Measurements from ENCODE around the gene VDR.

Gene VDR

DNA sequence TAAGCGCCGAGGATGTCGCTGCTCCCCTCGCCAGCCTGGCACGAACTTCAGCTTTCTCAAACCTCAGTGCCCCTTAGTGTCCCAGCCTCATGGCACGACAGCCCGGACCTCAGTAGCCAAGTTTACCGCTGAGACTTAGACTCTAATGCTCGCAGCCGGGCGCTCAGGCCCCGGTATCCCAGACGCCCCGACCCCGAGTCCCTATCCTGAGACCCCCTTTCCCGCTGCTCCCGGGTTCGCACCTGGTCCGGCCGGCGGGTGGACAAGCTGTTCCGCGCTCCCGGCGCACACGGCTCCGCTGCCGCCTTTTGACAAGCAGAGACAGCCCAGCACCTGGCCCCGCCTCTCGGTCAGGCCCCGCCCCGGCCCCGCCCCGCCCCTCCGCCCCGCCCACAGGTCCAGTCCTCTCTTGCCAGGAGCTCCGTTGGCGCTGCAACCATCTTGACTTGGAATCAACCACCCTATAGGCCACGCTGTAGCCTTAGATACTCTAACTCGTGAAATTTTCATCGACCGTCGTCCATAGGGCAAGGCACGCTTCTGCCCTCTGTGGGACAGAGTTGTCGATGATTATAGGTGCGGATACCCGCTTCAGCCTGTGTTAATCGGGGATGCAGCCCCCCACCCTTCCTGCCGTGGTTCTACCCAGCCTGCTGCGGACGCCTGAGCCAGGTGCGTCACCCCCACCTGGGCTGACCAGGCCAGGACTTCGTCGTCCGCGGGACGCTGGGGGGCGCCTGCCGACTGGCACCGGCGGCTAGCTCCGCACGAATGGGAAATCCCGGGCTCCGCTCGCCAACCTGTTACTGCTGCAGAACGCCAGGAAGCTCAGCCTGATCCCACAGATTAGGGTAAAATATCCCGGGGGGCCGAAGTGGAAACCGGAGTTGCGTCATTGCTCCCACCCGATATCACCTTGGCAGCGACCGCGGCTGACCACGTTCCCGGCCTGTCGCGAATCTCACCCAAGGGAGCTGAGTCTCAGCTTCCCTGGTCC lies at the start of gene VDR:
Gene VDR, minus strand, starts transcription at position 282 of the 997 bp plus-strand sequence. CDS start 25,881 bp downstream, outside the sequence.
- Histone ChIP-seq H3K4me1 (ENCODE audit: low read length) (peaks cover 24% of the 10 kb centered on the region), H3K4me3 (ENCODE audit: low read length) (peak within 1 kb of the TSS; percentile 78), H4K20me1 (ENCODE audit: insufficient read depth, low read length) (no peaks in the 10 kb centered on the region), H3K79me2 (ENCODE audit: low read length) (no peaks in the 10 kb centered on the region), H3K9ac (ENCODE audit: low read length) (no peak within 1 kb of the TSS), H2AFZ (ENCODE audit: low read depth, low read length) (peak within 1 kb of the TSS; percentile 70; the same call in 1 of the 2 replicates), H3K4me2 (ENCODE audit: low read length) (peak within 1 kb of the TSS; percentile 94), H3K9me3 (ENCODE audit: insufficient read depth, low read length) (no peaks in the 10 kb centered on the region), H3K27me3 (ENCODE audit: low read depth, low read length) (peaks cover 19% of the 10 kb centered on the region; the same call in 1 of the 2 replicates), H3K36me3 (replicated peaks; ENCODE audit: low read depth, low read length) (no peaks in the 10 kb centered on the region), H3K27ac (ENCODE audit: low read length) (no peak within 1 kb of the TSS)
- TF ChIP-seq, protein P1, sequence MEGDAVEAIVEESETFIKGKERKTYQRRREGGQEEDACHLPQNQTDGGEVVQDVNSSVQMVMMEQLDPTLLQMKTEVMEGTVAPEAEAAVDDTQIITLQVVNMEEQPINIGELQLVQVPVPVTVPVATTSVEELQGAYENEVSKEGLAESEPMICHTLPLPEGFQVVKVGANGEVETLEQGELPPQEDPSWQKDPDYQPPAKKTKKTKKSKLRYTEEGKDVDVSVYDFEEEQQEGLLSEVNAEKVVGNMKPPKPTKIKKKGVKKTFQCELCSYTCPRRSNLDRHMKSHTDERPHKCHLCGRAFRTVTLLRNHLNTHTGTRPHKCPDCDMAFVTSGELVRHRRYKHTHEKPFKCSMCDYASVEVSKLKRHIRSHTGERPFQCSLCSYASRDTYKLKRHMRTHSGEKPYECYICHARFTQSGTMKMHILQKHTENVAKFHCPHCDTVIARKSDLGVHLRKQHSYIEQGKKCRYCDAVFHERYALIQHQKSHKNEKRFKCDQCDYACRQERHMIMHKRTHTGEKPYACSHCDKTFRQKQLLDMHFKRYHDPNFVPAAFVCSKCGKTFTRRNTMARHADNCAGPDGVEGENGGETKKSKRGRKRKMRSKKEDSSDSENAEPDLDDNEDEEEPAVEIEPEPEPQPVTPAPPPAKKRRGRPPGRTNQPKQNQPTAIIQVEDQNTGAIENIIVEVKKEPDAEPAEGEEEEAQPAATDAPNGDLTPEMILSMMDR (IDR thresholded peaks at IDR 0.05; ENCODE audit: low read depth, low read length) = peak; percentile 39
- no peak for TF ChIP-seq EZH2phosphoT487 (IDR thresholded peaks at IDR 0.05; ENCODE audit: low read depth)

DNA sequence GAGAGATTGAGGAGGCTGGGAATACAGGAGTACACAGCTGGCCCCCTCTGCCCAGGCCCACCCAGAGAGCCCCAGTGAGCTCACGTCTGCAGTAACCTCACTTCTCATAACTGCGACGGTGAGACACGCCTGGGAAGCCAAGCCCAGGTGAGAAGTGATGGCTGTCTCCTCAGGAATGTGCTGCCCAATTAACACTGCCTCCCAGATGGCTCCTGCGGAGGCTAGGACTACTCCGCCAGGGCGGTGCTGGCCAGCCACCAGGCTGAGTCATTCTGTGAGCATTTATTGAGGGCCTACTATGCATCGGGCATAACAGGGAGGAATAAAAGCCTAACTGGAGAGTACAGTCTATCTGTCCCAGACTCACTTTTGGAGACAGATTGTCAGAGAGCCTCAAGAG lies 49.3 kb upstream of the VDR start:
- 0 out of 2 replicates have a peak, but pooled peaks cover 10% of the 10 kb centered on the region for H3K27me3 ChIP-seq (ENCODE audit: low read depth, low read length)
- no peaks in the 10 kb centered on the region for H3K79me2 ChIP-seq (ENCODE audit: low read length)
- no peaks in the 10 kb centered on the region for H3K4me1 ChIP-seq (ENCODE audit: low read length)
- no peak overlapping the region for H3K9ac ChIP-seq (ENCODE audit: low read length)
- no peak overlapping the region for H2AFZ ChIP-seq (ENCODE audit: low read depth, low read length)
- TF ChIP-seq EZH2phosphoT487 (IDR thresholded peaks at IDR 0.05; ENCODE audit: low read depth) = no peak
- TF ChIP-seq, protein P1 (IDR thresholded peaks at IDR 0.05; ENCODE audit: low read depth, low read length) = no peak
- no peaks in the 10 kb centered on the region; the same call in 1 of the 2 replicates for H3K9me3 ChIP-seq (ENCODE audit: insufficient read depth, low read length)
- no peaks in the 10 kb centered on the region for H4K20me1 ChIP-seq (ENCODE audit: insufficient read depth, low read length)
- no peaks in the 10 kb centered on the region for H3K36me3 ChIP-seq (replicated peaks; ENCODE audit: low read depth, low read length)
- H3K4me2 ChIP-seq (ENCODE audit: low read length) = no peak overlapping the region
- no peak overlapping the region for H3K27ac ChIP-seq (ENCODE audit: low read length)
- no peak overlapping the region for H3K4me3 ChIP-seq (ENCODE audit: low read length)

DNA sequence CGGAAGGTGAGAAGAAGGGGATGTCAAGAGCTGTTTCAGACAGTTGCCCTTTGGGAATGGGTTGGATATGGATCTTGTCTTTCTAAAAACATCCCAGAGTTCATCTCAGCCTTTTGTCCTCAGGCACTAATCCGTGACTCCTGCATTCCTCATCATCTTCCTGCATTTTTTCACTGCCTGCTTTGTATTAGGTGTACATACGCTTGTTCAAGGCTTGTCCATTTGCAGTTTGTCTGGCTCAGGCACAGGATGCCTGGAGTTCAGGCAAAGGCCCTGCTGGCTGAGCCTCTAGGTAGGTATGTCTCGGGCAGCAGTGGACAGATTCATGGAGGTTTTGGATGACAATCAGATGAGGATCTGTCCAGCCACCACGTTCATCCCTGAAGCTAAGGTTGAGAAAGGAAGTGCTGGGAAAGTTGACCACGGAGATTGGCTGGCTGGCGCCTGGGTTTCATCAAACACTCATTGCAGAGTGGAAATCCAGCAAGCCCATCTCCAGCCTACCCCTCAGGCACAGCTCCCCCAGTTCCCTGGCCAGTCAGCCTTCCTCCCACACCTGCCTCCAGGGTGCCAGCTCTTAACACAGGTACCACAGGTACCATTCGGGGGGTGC lies 46.2 kb upstream of the VDR start:
- Histone ChIP-seq H3K4me3 (ENCODE audit: low read length) (no peak overlapping the region), H2AFZ (ENCODE audit: low read depth, low read length) (no peak overlapping the region), H3K4me1 (ENCODE audit: low read length) (no peaks in the 10 kb centered on the region), H3K9ac (ENCODE audit: low read length) (no peak overlapping the region), H3K27ac (ENCODE audit: low read length) (no peak overlapping the region), H3K79me2 (ENCODE audit: low read length) (no peaks in the 10 kb centered on the region), H4K20me1 (ENCODE audit: insufficient read depth, low read length) (no peaks in the 10 kb centered on the region), H3K9me3 (ENCODE audit: insufficient read depth, low read length) (no peaks in the 10 kb centered on the region), H3K4me2 (ENCODE audit: low read length) (no peak overlapping the region), H3K36me3 (replicated peaks; ENCODE audit: low read depth, low read length) (no peaks in the 10 kb centered on the region), H3K27me3 (ENCODE audit: low read depth, low read length) (0 out of 2 replicates have a peak, but pooled peaks cover 10% of the 10 kb centered on the region)
- TF ChIP-seq, protein P1 (IDR thresholded peaks at IDR 0.05; ENCODE audit: low read depth, low read length) = no peak
- TF ChIP-seq EZH2phosphoT487 (IDR thresholded peaks at IDR 0.05; ENCODE audit: low read depth) = no peak
